Vagina (tissue), 2 donors: ENCODE results near the gene EGF.
"Not testable (repeated sequence)": the region's sequence is repeated elsewhere in the genome, so short reads cannot be mapped to it uniquely, and the experiment has no call there.

Source experiments
- POLR2A ChIP-seq, 2 donors: fragments of 450-650 bp; IDR thresholded peaks; one replicate each; pipeline ENCODE4 v1.6.1; 2017; ENCODE audit warnings: antibody characterized with exemption in 2 of 2, mild to moderate bottlenecking in 2 of 2, moderate library complexity in 2 of 2
- POLR2AphosphoS5 ChIP-seq, 2 donors: sonication (generic); formaldehyde crosslinking; IDR thresholded peaks; one replicate each; pipeline ENCODE4 v1.9.0; 2017; ENCODE audit warnings: antibody characterized with exemption in 2 of 2, mild to moderate bottlenecking in 2 of 2, low read depth in 1 of 2; ENCODE audit not compliant: insufficient read depth in 1 of 2
- TF ChIP-seq, protein P1 (sequence below), 3 experiments: fragments of 450-650 bp in 2 of 3; fragments of 200-600 bp in 1 of 3; sonication (generic) in 1 of 3; IDR thresholded peaks; one replicate each; pipeline ENCODE4 v1.5.1; 2017 to 2019; ENCODE audit warnings: antibody characterized with exemption in 3 of 3, mild to moderate bottlenecking in 2 of 3, moderate library complexity in 2 of 3

DNA sequence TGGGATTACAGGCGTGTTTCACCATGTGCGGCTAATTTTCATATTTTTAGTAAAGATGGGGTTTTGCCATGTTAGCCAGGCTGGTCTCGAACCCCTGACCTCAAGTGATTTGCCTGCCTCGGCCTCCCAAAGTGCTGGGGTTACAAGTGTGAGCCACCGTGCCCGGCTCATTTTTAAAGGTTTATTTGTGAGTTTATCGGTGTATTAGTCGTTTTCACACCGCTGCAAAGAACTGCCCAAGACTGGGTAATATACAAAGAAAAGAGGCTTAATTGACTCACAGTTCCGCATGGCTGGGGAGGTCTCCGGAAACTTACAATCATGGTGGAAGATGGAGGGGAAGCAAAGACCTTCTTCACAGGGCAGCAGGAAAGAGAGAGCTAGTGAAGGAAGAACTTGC lies 126.5 kb downstream of the EGF start:
- TF ChIP-seq, protein P1, sequence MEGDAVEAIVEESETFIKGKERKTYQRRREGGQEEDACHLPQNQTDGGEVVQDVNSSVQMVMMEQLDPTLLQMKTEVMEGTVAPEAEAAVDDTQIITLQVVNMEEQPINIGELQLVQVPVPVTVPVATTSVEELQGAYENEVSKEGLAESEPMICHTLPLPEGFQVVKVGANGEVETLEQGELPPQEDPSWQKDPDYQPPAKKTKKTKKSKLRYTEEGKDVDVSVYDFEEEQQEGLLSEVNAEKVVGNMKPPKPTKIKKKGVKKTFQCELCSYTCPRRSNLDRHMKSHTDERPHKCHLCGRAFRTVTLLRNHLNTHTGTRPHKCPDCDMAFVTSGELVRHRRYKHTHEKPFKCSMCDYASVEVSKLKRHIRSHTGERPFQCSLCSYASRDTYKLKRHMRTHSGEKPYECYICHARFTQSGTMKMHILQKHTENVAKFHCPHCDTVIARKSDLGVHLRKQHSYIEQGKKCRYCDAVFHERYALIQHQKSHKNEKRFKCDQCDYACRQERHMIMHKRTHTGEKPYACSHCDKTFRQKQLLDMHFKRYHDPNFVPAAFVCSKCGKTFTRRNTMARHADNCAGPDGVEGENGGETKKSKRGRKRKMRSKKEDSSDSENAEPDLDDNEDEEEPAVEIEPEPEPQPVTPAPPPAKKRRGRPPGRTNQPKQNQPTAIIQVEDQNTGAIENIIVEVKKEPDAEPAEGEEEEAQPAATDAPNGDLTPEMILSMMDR (IDR thresholded peaks at IDR 0.05): not testable (repeated sequence)
- TF ChIP-seq POLR2A (IDR thresholded peaks at IDR 0.05); POLR2AphosphoS5 (IDR thresholded peaks at IDR 0.05; ENCODE audit: insufficient read depth in 1 of 2, low read depth in 1 of 2): not testable (repeated sequence)
